Activated CD8-positive, alpha-beta memory T cell treated with anti-CD3 and anti-CD28 coated beads for 1 hour (primary cell): Measurements from ENCODE around the gene ST14.
A peak's percentile ranks its signal among the peaks of the same experiment; 100 is the strongest.

Experiments
- DNase-seq, 2 donors: peaks; one replicate each; pipeline ENCODE4 v3.0.0-alpha.2; 2020; ENCODE audit warnings: low read depth in 1 of 2; ENCODE audit errors: extremely low read depth in 1 of 2

The ST14 gene

DNA sequence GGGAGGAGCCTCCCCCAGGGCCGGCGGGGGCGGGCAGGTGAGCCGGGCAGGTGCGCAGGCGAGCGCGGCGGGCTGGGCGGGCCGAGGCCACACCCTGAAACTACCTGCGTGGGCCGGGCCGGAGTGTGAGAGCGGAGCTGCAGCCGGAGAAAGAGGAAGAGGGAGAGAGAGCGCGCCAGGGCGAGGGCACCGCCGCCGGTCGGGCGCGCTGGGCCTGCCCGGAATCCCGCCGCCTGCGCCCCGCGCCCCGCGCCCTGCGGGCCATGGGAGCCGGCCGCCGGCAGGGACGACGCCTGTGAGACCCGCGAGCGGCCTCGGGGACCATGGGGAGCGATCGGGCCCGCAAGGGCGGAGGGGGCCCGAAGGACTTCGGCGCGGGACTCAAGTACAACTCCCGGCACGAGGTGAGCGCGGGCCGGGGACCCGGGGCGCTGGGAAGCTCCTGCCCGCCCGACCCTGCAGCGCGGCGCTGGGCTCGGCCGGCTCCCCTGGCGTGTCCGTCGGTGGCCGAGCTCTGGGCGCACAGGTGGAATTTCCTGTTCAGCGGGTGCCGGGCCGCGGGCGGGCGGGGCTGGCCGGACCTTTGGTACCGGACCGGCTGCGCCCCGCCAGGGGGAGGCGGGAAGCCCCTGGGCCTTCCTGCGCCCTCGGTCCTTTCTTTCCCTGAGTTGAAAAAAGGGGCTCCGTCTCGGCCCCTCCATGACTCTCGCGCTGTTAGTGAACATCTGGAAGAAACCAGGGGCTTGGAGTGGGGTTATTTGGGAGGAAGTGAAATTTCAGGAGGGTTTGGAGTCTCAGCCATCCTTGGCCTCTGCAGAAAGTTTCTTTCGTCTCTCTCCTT is at the start of gene ST14:
ST14 (plus strand) TSS at position 126 of the 841 bp plus-strand sequence; CDS start at position 324, 198 bp downstream.
- no peak for DNase-seq

DNA sequence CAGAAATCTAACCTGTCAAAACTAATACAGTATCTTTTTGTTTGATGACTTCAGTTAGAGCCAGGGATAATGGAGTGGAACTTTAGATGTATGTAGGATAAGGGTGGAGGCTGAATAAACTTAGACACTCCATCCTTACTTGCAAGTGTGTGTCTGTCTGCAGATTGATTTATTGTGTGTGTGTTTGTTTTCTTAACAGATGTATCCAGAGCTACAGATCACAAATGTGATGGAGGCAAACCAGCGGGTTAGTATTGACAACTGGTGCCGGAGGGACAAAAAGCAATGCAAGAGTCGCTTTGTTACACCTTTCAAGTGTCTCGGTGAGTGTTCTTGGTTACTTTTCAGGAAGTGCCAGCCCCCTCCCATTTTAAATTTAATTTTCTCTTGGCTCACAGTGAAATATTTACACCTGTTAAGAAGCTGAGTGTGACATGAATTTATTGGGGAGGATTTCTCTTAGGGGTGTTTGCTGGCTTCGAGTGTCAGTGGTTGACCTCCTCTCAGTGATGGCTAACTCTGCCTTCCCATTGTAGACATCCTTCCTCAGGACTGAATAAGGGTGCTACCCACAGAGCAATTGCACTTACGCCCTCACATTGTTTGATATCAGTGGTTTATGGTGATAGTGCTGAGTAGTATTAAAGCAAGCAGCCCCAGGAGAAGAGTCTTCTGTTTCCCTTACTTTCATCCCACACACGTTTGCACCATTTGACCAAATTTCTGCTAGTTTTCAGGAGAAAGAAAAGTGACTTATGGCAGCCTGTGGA is 49.1 kb upstream of the ST14 start:
- no peak for DNase-seq

DNA sequence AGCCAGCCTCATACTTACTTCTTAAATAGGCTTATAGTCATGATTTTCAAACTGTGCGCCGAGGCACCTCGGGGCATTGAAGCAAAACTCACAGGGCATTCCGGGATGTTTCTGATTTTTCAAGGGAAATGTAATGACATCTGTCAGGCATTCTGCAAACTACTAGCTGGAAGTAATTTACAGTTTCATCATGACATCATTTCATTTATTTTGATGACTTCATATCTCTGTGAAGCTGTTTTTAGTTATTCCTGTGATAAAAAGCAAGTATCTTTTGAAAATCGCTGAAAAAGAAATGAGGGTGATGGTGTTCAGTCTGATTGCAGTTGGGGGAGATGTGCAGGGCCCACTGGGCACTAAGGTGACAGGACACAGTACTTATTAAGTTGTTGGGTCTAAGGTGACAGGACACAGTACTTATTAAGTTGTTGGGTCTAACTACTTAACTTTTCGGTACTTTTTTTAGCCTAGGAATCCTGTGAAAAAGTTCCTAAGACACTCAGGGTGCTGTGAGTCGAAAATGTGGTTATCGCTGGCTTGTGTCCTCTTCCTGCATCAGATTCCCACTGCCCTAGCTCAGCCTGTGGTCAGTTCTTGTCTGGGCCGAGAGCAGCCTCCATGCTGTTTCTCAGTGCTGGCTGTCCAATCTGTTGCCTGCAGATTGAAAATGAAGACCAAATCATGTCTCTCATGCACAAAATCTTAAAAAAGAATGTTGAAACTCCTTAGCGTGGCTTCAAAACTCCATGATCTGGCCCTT is 47.3 kb upstream of the ST14 start:
- DNase-seq = no peak

DNA sequence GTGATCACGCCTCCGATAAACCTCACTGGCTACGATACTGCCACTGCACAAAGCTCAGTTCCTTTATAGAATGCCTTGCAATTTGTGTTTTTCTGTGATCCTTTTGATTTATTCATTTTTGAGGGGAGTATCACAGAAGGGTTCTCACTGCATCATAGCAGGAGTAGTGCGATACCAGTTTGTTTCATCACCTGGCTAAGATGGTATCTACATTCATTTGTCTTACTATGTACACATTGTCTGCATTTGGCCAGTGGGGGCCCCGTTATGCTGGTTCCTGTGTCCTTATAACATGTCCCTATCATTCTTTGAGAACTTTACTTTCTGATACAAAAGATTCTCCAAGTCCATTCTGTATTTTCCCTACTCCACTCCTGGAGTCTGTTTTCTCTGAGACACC is 45.3 kb upstream of the ST14 start:
- DNase-seq = no peak

DNA sequence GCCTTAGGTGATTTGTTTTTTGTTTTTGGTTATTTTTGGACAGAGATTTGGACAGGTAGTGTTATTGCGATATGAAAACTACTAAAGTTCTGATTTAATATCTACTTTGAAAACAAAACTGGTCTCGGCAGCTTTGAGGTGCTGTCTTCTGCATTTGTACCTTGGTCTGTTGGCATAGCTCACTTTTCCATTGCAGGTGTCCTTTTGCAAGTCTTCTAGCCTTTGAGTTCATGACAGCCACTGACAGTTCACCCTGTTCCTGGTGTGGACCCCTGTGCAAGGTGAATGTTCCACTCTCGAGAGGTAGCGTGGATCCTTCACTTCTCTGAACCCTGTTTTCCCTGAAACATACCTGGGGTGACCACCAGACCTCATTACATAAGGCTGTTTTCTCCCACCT is 44.9 kb upstream of the ST14 start:
- DNase-seq = no peak

DNA sequence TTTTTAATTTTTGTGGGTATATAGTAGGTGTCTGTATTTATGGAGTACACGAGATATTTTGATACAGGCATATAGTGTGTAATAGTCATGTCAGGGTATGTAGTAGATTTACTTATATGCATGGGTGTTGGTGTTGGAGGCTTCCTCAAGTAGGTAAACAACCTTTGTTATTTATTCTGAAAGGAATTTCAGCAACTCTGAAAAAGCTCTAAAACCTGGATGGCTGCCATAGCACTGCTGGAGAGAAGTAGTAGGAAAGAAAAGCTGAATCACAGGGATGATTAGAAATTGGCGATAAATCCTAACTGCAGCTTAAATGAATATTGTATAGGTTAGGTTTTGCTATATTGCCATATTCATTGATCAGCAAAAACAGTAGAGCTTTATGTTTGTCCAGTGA is 44.4 kb upstream of the ST14 start:
- no peak for DNase-seq

DNA sequence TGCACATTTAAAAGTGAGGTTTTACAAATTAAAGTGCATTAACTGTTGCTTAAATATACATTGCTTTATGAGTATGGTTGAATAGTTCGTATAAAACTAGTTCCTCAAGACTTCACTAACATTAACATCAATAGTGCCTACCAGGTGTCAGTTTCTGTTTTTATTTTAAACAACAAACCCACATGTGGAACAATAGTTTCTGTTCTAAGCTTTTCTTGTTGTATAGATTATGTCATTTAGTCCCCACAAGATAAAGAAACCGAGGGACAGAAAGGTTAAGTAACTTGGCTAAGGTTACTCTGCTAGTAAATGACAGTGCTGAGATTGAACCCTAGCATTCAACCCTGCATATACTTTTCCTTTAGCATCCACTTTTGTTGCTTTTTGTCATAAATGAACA is 41.4 kb upstream of the ST14 start:
- no peak for DNase-seq

DNA sequence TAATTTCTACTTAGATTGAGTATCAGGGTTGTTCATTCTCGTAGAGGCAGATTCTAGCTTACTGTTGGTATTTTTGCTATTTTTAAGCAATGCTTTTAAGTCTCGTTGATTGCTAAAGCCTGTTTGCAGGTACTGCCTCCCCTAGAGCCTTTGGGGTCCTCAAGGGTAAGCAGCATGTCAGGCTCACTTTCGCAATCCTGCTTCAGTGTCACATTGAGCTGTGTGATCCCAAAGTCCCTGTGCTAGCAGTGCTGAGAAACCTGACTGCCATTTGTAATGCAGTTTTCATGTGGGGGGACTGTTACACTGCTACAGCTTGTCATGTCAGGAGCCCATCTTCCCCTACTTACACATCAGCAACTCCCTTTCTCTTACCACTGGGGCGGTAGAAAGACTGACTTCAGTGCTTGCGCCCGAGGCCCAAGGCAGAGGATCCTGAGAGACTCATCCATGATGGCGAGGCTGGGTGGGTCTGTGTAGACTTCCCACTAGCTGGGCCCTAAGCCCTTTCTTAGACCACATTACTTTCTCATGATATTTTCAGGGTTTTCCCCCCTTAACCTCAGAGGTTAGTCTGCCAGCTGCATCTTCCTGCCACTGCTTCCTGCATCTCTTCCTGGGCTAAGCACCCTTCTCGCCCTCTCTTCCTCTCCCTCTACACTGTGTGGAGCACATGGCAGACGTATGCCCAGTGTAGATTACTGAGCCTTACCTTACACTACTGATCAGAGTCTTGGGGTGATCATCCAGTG is 40.8 kb upstream of the ST14 start:
- DNase-seq = no peak

DNA sequence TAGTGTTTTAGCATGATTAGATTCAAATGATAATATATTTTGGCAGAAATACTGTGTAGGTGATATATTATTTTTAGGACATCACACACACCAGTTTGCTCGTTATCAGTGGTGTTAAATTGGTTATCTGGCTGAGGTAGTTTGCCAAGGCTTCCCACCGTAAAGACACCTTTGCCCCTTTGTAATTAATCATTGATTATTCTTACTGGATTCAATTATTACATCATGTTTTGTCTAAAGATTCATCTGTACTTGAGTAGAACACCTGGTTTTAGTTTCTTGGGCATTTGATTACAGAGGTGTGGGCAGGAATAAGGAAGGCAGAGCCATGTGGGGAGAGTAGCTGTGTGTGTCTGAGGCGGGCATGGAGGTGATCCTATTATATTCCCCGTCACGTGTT is 39.5 kb upstream of the ST14 start:
- no peak for DNase-seq

DNA sequence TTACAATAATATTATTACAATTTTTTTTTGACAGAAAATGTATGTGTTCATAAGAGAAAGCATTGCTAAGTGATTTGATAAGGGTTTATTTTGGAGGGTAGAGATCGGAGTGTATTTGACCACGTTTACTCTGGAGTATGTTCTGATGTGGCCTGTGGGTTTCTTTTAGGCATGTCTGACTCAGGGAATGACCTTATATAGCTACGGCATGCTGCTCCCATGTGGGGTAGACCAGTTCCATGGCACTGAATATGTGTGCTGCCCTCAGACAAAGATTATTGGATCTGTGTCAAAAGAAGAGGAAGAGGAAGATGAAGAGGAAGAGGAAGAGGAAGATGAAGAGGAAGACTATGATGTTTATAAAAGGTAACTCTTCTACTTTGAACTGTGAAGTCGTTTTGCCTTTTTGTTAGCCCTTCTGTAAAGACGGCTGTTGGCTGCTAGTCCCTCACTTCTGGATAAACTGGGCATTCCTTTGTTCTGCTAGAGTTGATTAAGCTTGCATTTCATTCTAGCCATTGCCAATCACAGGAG is 38.1 kb upstream of the ST14 start:
- DNase-seq = no peak

DNA sequence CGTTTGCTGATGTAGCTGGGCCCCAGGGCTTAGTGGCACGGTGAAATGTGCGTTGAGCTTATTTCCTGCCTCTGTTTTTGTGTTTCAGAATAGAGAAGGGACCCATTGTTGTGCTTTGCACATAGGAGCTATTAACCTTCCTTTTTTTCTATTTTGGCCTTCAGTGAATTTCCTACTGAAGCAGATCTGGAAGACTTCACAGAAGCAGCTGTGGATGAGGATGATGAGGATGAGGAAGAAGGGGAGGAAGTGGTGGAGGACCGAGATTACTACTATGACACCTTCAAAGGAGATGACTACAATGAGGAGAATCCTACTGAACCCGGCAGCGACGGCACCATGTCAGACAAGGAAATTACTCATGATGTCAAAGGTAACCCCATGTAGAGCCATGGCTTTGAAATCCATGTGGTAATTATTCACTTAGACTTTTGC is 37.4 kb upstream of the ST14 start:
- no peak for DNase-seq

DNA sequence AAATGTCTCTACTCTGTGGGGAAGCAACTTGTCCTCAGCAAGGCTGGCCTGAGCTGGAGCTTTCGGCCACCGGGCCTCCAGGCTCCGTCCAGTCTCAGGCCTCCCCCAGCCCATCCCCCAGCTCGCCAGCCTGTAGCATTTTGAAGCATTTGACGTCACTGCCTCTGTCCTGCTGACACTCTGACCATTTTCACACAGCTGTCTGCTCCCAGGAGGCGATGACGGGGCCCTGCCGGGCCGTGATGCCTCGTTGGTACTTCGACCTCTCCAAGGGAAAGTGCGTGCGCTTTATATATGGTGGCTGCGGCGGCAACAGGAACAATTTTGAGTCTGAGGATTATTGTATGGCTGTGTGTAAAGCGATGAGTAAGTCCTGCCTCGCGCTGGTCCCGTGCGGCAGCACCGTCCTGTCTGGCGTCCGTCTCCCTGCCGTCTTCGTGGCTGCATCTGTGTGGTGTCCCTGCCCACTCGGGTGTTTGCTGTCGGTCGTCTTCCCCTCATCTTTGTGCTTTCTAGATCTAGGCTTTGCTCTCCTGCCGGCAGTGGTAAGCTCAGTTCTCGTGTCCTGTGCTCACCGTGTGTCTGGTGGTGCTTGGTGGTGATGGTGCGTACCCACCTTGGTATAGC is 36.1 kb upstream of the ST14 start:
- DNase-seq = no peak

DNA sequence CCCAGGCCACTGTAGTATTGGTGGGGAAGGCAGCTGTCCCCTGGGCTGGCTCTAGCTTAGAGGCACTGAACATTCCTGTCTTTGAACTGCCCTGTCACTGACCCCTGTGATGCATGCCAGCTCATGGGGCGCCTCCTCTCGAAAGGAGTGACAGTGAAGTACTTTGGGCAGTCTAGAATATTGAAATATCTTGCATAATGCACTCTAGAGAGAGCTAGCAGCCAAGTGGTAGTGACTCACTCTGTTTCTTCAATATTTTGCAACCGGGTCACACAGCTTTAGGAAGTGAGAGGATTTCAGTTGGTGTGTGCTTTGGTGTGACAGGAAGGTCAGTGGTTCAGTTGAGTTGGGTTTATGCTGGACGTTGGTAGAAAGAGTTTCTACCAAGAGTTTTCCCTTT is 35.5 kb upstream of the ST14 start:
- no peak for DNase-seq

DNA sequence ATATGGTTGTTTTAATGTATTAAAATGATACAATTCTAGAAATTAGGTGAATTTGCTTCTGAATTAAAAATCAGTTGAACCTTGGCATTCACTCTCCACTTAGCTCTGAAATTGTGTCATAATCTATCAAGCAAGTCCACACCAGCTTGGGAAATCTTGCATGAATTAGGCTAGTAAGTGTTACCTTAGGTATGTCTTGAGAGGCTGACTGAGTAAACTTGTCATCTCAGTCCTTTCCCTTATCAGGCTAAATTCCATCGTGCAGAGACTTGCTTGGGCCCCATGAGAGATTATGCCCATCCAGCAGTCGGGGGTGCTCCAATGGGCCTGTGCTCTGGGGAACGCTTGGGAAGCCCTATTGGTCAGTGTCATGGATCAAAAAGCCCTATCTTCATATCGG is 33.9 kb upstream of the ST14 start:
- no peak for DNase-seq

DNA sequence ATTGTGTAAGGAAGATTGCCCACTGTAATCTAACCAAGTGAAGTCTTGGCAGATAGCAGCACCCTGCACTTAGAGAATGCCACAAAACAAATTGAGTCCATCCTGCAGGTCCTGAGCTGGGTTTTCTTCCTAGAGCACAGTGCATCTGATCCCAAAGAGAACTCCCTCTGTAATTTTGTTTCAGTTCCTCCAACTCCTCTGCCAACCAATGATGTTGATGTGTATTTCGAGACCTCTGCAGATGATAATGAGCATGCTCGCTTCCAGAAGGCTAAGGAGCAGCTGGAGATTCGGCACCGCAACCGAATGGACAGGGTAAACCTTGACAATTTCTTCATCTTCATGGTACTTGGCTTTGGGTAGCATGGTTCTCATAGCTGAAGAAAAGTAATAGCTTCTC is 33.1 kb upstream of the ST14 start:
- no peak for DNase-seq

DNA sequence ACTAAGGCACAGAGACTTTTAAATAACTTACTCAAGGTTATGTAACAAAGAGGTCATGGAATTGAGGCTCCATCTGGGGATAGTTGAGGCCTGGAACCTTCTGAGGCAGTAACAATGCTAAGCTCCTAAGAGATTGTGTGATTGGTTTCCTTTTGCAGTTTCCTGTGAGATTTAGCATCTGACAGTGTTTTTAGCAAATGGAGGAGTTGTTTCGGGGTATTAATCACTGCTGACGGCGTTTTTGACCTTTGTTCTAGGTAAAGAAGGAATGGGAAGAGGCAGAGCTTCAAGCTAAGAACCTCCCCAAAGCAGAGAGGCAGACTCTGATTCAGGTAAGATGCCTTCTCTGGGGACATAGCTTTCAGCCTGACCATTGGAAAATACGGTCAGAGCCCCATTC is 32.1 kb upstream of the ST14 start:
- no peak for DNase-seq

DNA sequence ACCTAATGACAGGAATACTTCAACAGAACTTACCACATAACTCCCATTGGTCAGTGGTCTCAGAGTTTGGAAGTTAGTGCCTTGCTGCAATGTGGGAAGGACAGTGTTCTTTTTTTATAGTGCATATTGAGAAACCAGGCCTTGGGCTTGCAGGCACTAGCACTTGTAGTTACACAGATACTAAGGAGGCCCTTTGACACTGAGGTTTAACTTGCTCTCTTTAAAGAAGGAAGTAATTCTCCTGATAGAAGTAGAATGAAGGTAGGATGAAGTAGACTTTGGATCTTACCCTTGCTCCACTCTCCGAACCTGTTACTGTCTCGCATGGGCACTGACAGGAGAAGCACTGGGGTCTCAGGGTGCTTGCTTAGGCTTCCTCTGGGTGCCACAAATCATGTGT is 31.0 kb upstream of the ST14 start:
- DNase-seq = no peak

DNA sequence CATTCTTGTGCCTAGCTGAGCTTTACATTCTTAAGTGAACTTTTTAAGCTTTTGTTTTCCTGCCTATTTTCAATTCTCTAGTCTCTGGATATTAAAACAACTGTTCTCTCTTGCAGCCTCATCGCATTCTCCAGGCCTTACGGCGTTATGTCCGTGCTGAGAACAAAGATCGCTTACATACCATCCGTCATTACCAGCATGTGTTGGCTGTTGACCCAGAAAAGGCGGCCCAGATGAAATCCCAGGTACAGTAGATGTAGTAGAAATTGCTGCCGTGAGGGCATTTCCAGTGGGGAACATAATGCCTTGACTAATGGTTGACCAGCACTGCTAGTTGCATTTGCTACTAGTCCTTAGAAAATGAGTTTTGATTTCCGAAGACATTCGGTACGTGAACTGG is 29.7 kb upstream of the ST14 start:
- no peak for DNase-seq

DNA sequence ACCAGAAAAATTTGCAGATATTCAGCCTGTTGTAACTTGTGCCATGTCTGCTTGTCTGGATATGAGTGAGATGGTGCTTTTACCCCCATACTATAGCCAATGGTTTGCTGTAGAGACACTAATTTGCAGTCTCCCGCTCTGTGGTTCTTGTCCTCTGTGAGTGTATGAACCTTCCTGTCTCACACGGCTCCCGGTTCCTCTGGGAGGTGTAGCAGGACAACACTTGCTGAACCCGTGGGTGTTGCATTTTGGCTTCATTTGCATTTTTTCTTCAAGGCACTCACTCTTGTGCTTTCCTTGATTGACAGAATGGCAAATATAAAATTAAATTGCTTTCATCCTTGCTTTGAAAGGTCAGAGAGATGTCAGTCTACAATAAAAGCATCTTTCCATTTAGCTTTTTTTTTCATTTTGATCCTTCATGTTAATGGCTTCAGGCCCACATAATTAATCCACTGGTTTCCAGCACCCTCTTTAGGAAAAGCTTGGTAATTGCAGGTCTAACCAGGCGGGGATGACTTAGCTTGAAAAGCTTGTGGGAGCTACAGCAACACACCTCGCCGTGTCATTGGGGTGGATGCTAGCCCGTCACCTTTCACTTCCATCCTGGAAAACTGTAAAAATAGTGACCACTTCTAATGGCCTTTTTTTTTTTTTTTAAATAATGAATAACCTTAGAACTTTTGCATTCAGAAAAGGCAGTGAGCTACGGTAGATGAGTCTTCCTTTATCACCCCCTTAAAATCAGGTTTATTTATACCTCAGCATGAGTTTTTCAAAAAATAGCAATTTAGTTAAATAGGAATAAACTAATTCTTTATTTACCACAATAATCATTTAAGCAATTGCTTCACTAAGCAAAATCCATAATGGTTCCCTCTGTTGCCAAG is 27.4 kb upstream of the ST14 start:
- peak; percentile 11 to 15 for DNase-seq
